ENCODE results near the gene PDZD4.

PDZD4 gene

GRCh38 chrX:153755136-153755535 is 75.2 kb downstream of the PDZD4 start:
- no peak for DNase-seq (ENCODE audit: low read depth in 2 of 2)

All from stimulated activated CD8-positive, alpha-beta memory T cell treated with anti-CD3 and anti-CD28 coated beads, Interleukin-7, amount 100 ng/mL, for 1 hour (primary cell).